Measurements from ENCODE around the gene RBM3. TPM values are rescaled to one million over a fixed set of nuclear protein-coding genes. Genes with fewer than 3 reads are reported as not detected.

Gene RBM3
- total and polyA plus RNA-seq, 4 donors: 128 to 299 (median 240) TPM

- Histone ChIP-seq H3K27ac (ENCODE audit: low read depth in 1 of 2, low read length in 2 of 2) (no peak overlapping the region), H3K27me3 (ENCODE audit: control insufficient read depth in 1 of 2, insufficient read depth in 2 of 2, low read length in 1 of 2) (no peaks in the 10 kb centered on the region), H3K36me3 (ENCODE audit: control insufficient read depth in 1 of 2, insufficient read depth in 2 of 2, low read length in 1 of 2) (no peaks in the 10 kb centered on the region), H3K4me1 (ENCODE audit: control insufficient read depth in 1 of 2, insufficient read depth in 2 of 2, low read length in 2 of 2) (no peaks in the 10 kb centered on the region), H3K4me3 (ENCODE audit: low read length in 2 of 2) (no peak overlapping the region), H3K9me3 (ENCODE audit: control insufficient read depth, low read length) (no peaks in the 10 kb centered on the region)
- DNase-seq (no peak), ATAC-seq (ENCODE audit: low FRiP score) (no peak)
- WGBS, 2 donors: 47 to 65% methylated on average over 2 of the region's 2 CpGs
- intact Hi-C loops (cut with DNase I): no loop called here
Observed at GRCh38 chrX:48584698-48585097, 10.4 kb downstream of the RBM3 start.

DNA sequence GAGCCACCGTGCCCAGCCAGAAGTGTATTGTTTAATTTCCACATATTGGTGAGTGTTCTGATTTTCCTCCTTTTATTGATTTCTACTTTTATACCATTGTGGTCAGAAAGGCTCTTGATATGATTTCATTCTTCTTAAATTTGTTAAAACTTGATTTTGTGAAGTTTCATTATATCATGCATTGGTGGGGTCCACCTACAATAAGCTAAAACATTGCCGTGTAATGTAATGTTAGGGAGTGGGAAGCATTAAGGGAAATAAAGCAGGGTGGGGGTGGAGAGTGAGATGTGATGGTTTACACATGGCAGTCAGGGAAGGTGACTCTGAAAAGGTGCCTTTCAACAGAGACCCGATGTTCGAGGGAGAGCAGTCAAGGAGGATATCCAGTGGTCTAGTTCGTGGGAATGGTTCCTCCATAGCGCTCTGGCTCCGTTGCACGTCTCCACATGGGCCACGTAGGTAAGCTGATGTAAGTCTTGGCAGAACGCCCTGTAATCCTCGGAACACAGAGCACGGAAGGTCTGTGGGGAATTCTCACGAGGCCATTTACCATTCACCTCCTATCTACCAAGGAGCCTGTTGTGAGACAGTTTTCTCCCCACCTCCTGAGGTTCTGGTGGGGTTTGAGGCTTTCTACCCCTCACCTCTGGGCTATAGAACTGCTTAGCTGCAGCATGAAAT, 15.3 kb downstream of the RBM3 start:
- H3K36me3 ChIP-seq (ENCODE audit: control insufficient read depth in 1 of 2, insufficient read depth in 2 of 2, low read length in 1 of 2): no peaks in the 10 kb centered on the region
- no peaks in the 10 kb centered on the region for H3K27me3 ChIP-seq (ENCODE audit: control insufficient read depth in 1 of 2, insufficient read depth in 2 of 2, low read length in 1 of 2)
- H3K4me3 ChIP-seq (ENCODE audit: low read length in 2 of 2): no peak overlapping the region
- no peaks in the 10 kb centered on the region for H3K4me1 ChIP-seq (ENCODE audit: control insufficient read depth in 1 of 2, insufficient read depth in 2 of 2, low read length in 2 of 2)
- ATAC-seq (ENCODE audit: low FRiP score): no peak
- no peaks in the 10 kb centered on the region for H3K9me3 ChIP-seq (ENCODE audit: control insufficient read depth, low read length)
- H3K27ac ChIP-seq (ENCODE audit: low read depth in 1 of 2, low read length in 2 of 2): no peak overlapping the region
- DNase-seq: no peak
- intact Hi-C loops (cut with DNase I): no loop called here
- 54 to 61% methylated on average over 13 of the region's 13 CpGs for WGBS, 2 donors

DNA sequence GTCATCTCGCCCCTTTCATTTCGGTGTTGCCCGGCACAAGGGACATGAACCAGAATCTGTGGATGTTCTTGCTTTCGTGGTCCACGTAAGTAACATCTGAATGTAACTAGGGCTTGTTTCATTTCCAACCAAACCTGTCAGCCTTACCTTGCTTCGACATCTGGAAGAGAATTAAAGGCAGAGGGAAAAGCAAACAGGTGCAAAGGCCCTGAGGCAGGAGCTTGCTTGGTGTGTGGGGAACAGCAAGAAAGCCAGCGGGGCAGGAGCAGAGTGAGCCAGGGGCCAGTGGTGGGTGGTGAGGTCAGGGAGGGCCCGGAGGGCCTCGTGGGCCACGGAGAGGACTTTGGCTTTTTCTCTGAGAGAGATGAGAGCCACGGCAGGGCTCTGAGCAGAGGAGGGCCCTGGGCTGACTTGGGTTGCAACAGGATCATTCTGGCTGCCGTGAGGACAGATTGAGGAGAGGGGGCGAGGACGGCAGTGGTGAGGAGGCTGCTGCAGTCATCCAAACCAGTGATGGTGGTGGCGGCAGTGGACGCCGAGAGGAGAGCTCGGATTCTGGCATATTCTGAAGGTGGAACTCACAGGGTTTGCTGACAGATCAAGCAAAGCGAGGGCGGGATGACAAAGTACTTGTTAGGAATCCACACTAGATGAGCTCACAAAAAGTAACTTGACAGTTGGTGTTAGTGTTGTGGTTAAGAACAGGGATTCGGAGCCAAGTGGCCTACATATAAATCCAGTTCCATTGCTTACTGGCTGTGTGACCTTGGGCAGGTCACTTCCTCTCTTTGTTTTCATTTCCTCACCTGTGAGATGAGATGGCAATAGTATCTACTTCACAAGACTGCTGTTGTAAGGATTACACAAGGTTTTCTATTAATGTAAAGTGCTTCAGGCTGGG, 16.2 kb downstream of the RBM3 start:
- Histone ChIP-seq H3K36me3 (ENCODE audit: control insufficient read depth in 1 of 2, insufficient read depth in 2 of 2, low read length in 1 of 2) (no peaks in the 10 kb centered on the region), H3K9me3 (ENCODE audit: control insufficient read depth, low read length) (no peaks in the 10 kb centered on the region), H3K27me3 (ENCODE audit: control insufficient read depth in 1 of 2, insufficient read depth in 2 of 2, low read length in 1 of 2) (no peaks in the 10 kb centered on the region), H3K27ac (ENCODE audit: low read depth in 1 of 2, low read length in 2 of 2) (no peak overlapping the region), H3K4me3 (ENCODE audit: low read length in 2 of 2) (no peak overlapping the region), H3K4me1 (ENCODE audit: control insufficient read depth in 1 of 2, insufficient read depth in 2 of 2, low read length in 2 of 2) (no peaks in the 10 kb centered on the region)
- WGBS, 2 donors: 82 to 90% methylated on average over 21 of the region's 21 CpGs
- ATAC-seq (ENCODE audit: low FRiP score) (no peak), DNase-seq (no peak)
- intact Hi-C loops (cut with DNase I): no loop called here

DNA sequence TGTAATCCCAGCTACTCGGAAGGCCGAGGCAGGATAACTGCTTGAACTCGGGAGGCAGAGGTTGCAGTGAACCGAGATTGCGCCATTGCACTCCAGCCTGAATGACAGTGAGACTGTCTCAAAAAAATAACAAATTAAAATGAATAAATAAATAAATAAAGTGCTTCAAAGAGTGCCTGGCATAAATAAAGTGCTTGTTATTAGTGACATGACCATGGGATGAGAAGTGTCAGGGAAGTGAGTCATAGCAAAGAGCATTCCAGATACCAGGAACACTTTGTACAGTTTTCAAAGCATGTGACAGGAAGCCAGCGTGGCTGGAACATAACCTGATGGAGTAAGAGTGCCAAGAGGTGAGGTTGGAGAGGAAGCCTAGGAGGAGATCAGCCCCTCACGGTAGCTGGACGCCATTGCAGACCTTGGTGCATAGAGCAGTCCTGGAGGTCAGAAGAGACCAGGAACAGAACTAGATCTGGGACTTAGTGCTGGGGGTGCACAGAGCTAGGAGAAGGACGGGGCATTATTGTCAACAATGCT, 17.0 kb downstream of the RBM3 start:
- Histone ChIP-seq H3K4me1 (ENCODE audit: control insufficient read depth in 1 of 2, insufficient read depth in 2 of 2, low read length in 2 of 2) (no peaks in the 10 kb centered on the region), H3K4me3 (ENCODE audit: low read length in 2 of 2) (no peak overlapping the region), H3K27me3 (ENCODE audit: control insufficient read depth in 1 of 2, insufficient read depth in 2 of 2, low read length in 1 of 2) (no peaks in the 10 kb centered on the region), H3K27ac (ENCODE audit: low read depth in 1 of 2, low read length in 2 of 2) (no peak overlapping the region), H3K36me3 (ENCODE audit: control insufficient read depth in 1 of 2, insufficient read depth in 2 of 2, low read length in 1 of 2) (no peaks in the 10 kb centered on the region), H3K9me3 (ENCODE audit: control insufficient read depth, low read length) (no peaks in the 10 kb centered on the region)
- intact Hi-C loops (cut with DNase I): no loop called here
- ATAC-seq (ENCODE audit: low FRiP score) (no peak), DNase-seq (no peak)
- 75 to 76% methylated on average over 9 of the region's 9 CpGs for WGBS, 2 donors

- ATAC-seq (ENCODE audit: low FRiP score): no peak
- Histone ChIP-seq H3K4me1 (ENCODE audit: control insufficient read depth in 1 of 2, insufficient read depth in 2 of 2, low read length in 2 of 2) (no peaks in the 10 kb centered on the region), H3K27me3 (ENCODE audit: control insufficient read depth in 1 of 2, insufficient read depth in 2 of 2, low read length in 1 of 2) (no peaks in the 10 kb centered on the region), H3K9me3 (ENCODE audit: control insufficient read depth, low read length) (no peaks in the 10 kb centered on the region), H3K27ac (ENCODE audit: low read depth in 1 of 2, low read length in 2 of 2) (no peak overlapping the region), H3K36me3 (ENCODE audit: control insufficient read depth in 1 of 2, insufficient read depth in 2 of 2, low read length in 1 of 2) (no peaks in the 10 kb centered on the region), H3K4me3 (ENCODE audit: low read length in 2 of 2) (no peak overlapping the region)
- 63 to 69% methylated on average over 5 of the region's 5 CpGs for WGBS, 2 donors
- intact Hi-C loops (cut with DNase I): no loop called here
- DNase-seq: no peak
Observed at GRCh38 chrX:48592971-48593370, 18.7 kb downstream of the RBM3 start.

- H3K9me3 ChIP-seq (ENCODE audit: control insufficient read depth, low read length): no peaks in the 10 kb centered on the region
- H3K4me3 ChIP-seq (ENCODE audit: low read length in 2 of 2): no peak overlapping the region
- WGBS, 2 donors: 62 to 65% methylated on average over 2 of the region's 2 CpGs
- ATAC-seq (ENCODE audit: low FRiP score) (no peak), DNase-seq (no peak)
- H3K4me1 ChIP-seq (ENCODE audit: control insufficient read depth in 1 of 2, insufficient read depth in 2 of 2, low read length in 2 of 2): no peaks in the 10 kb centered on the region
- H3K27ac ChIP-seq (ENCODE audit: low read depth in 1 of 2, low read length in 2 of 2): no peak overlapping the region
- intact Hi-C loops (cut with DNase I): no loop called here
- peaks cover 0 to 3% of the 10 kb centered on the region in 2 donors for H3K36me3 ChIP-seq (ENCODE audit: control insufficient read depth in 1 of 2, insufficient read depth in 2 of 2, low read length in 1 of 2)
- H3K27me3 ChIP-seq (ENCODE audit: control insufficient read depth in 1 of 2, insufficient read depth in 2 of 2, low read length in 1 of 2): no peaks in the 10 kb centered on the region
Observed at GRCh38 chrX:48595929-48596328, 21.6 kb downstream of the RBM3 start.

- DNase-seq (peak; percentile 94 to 96), ATAC-seq (ENCODE audit: low FRiP score) (peak; percentile 95)
- WGBS, 2 donors: 0 to 30% methylated on average over 59 to 62 of the region's 62 CpGs
- no peaks in the 10 kb centered on the region for H3K4me1 ChIP-seq (ENCODE audit: control insufficient read depth in 1 of 2, insufficient read depth in 2 of 2, low read length in 2 of 2)
- H3K4me3 ChIP-seq (ENCODE audit: low read length in 2 of 2): peak within 1 kb of the TSS; percentile 10 to 37
- H3K27ac ChIP-seq (ENCODE audit: low read depth in 1 of 2, low read length in 2 of 2): peak within 1 kb of the TSS in 1 of 2 donors; percentile 85
- intact Hi-C loops (cut with DNase I): no loop called here
- no peaks in the 10 kb centered on the region for H3K9me3 ChIP-seq (ENCODE audit: control insufficient read depth, low read length)
- H3K27me3 ChIP-seq (ENCODE audit: control insufficient read depth in 1 of 2, insufficient read depth in 2 of 2, low read length in 1 of 2): no peaks in the 10 kb centered on the region
- peaks cover 0 to 7% of the 10 kb centered on the region in 2 donors for H3K36me3 ChIP-seq (ENCODE audit: control insufficient read depth in 1 of 2, insufficient read depth in 2 of 2, low read length in 1 of 2)
Observed at GRCh38 chrX:48597353-48598264, 23.3 kb downstream of the RBM3 start, which contains the start of gene WDR13. Gene WDR13, plus strand, starts transcription at chrX:48597492. Its CDS starts 505 bp downstream, at chrX:48597997.

DNA sequence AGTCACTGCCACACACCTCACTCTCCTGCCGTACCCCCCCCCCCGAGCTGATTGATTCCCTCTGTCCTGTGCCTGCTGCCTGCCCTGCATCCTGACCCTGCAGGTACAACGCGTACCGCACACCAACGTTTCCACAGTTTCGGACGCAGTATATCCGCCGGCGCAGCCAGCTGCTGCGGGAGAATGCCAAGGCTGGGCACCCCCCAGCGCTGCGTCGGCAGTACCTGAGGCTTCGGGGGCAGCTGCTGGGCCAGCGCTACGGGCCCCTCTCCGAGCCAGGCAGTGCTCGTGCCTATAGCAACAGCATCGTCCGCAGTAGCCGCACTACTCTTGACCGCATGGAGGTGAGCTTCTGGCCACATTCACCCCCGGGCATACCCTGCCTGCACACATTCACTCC, 24.3 kb downstream of the RBM3 start:
- intact Hi-C loops (cut with DNase I): no loop called here
- H3K4me1 ChIP-seq (ENCODE audit: control insufficient read depth in 1 of 2, insufficient read depth in 2 of 2, low read length in 2 of 2): no peaks in the 10 kb centered on the region
- peak overlapping the region in 1 of 2 donors; percentile 6 for H3K4me3 ChIP-seq (ENCODE audit: low read length in 2 of 2)
- no peaks in the 10 kb centered on the region for H3K9me3 ChIP-seq (ENCODE audit: control insufficient read depth, low read length)
- no peak for ATAC-seq (ENCODE audit: low FRiP score)
- DNase-seq: no peak
- 86% methylated on average over 25 of the region's 25 CpGs for WGBS, 2 donors
- no peak overlapping the region for H3K27ac ChIP-seq (ENCODE audit: low read depth in 1 of 2, low read length in 2 of 2)
- H3K27me3 ChIP-seq (ENCODE audit: control insufficient read depth in 1 of 2, insufficient read depth in 2 of 2, low read length in 1 of 2): no peaks in the 10 kb centered on the region
- H3K36me3 ChIP-seq (ENCODE audit: control insufficient read depth in 1 of 2, insufficient read depth in 2 of 2, low read length in 1 of 2): peaks cover 0 to 7% of the 10 kb centered on the region in 2 donors

All from aorta (tissue), 5 donors.